Mesenchymal stem cell (in vitro differentiated cells and primary cell): ENCODE data around the gene DNAH14.
"Not testable (repeated sequence)": the region's sequence is repeated elsewhere in the genome, so short reads cannot be mapped to it uniquely, and the experiment has no call there.

Experiments
- DNase-seq: peaks from one replicate; pipeline ENCODE4 v3.0.0-alpha.2; 2013
- H2AFZ ChIP-seq: one replicate; pipeline ENCODE4 v1.6.1; 2013; ENCODE audit warnings: low read depth, mild to moderate bottlenecking, control low read depth, inconsistent platforms, low read length, moderate library complexity
- H2AK5ac ChIP-seq: 2 replicates; pipeline ENCODE4 v1.6.1; 2013; ENCODE audit warnings: low read length, moderate library complexity, mild to moderate bottlenecking, inconsistent platforms; ENCODE audit not compliant: severe bottlenecking
- H2BK120ac ChIP-seq: one replicate; pipeline ENCODE4 v1.6.1; 2013; ENCODE audit warnings: low read depth, mild to moderate bottlenecking, inconsistent platforms, low read length, moderate library complexity
- H2BK12ac ChIP-seq, 2 experiments: one replicate each; pipeline ENCODE4 v1.6.1; 2013; ENCODE audit warnings: inconsistent platforms in 2 of 2, low read length in 2 of 2, mild to moderate bottlenecking in 2 of 2, moderate library complexity in 2 of 2, control low read depth in 1 of 2
- H2BK15ac ChIP-seq: one replicate; pipeline ENCODE4 v1.6.1; 2013; ENCODE audit warnings: mild to moderate bottlenecking, low read depth, inconsistent platforms; ENCODE audit not compliant: poor library complexity, severe bottlenecking
- H2BK5ac ChIP-seq: 2 replicates; pipeline ENCODE4 v1.6.1; 2013; ENCODE audit warnings: low read depth, mild to moderate bottlenecking, low read length, control low read depth, inconsistent platforms; ENCODE audit not compliant: poor library complexity, severe bottlenecking
- H3K14ac ChIP-seq, 2 experiments: one replicate each; pipeline ENCODE4 v1.6.1; 2013; ENCODE audit warnings: inconsistent platforms in 2 of 2, low read length in 2 of 2, control low read depth in 1 of 2, mild to moderate bottlenecking in 1 of 2, moderate library complexity in 1 of 2
- H3K18ac ChIP-seq, 2 experiments: one replicate each; pipeline ENCODE4 v1.6.1; 2013; ENCODE audit warnings: inconsistent platforms in 2 of 2, low read length in 2 of 2, control low read depth in 1 of 2, low read depth in 1 of 2, mild to moderate bottlenecking in 1 of 2
- H3K23ac ChIP-seq, 2 experiments: one replicate each; pipeline ENCODE4 v1.6.1; 2013; ENCODE audit warnings: inconsistent platforms in 2 of 2, low read length in 2 of 2, mild to moderate bottlenecking in 2 of 2, moderate library complexity in 2 of 2, control low read depth in 1 of 2
- H3K27ac ChIP-seq: 2 replicates; pipeline ENCODE4 v1.5.1; 2013; ENCODE audit warnings: mild to moderate bottlenecking, moderate library complexity, low read length, control low read depth, inconsistent platforms; ENCODE audit not compliant: poor library complexity, severe bottlenecking
- H3K27me3 ChIP-seq, 2 experiments: 2 replicates each; pipeline versions ENCODE4 v1.6.1 to v1.7.0; 2013; ENCODE audit warnings: low read length in 2 of 2, mild to moderate bottlenecking in 2 of 2, moderate library complexity in 2 of 2, control low read depth in 1 of 2, inconsistent platforms in 1 of 2; ENCODE audit not compliant: control insufficient read depth in 1 of 2, insufficient read depth in 1 of 2
- H3K36me3 ChIP-seq, 2 experiments: 2 replicates each; pipeline versions ENCODE4 v1.6.1 to v1.7.0; 2013; ENCODE audit warnings: low read length in 2 of 2, control low read depth in 1 of 2, inconsistent platforms in 1 of 2, low read depth in 1 of 2, mild to moderate bottlenecking in 1 of 2; ENCODE audit not compliant: insufficient read depth in 2 of 2, control insufficient read depth in 1 of 2
- H3K4ac ChIP-seq, 2 experiments: one replicate each; pipeline ENCODE4 v1.6.1; 2013; ENCODE audit warnings: inconsistent platforms in 2 of 2, low read length in 2 of 2, mild to moderate bottlenecking in 2 of 2, moderate library complexity in 2 of 2, control low read depth in 1 of 2, low read depth in 1 of 2
- H3K4me1 ChIP-seq: 2 replicates; pipeline ENCODE4 v1.6.1; 2013; ENCODE audit warnings: low read depth, low read length, control low read depth; ENCODE audit not compliant: control insufficient read depth, insufficient read depth
- H3K4me2 ChIP-seq: 2 replicates; pipeline ENCODE4 v1.6.1; 2013; ENCODE audit warnings: low read length, mild to moderate bottlenecking, inconsistent platforms; ENCODE audit not compliant: poor library complexity, severe bottlenecking
- H3K4me3 ChIP-seq, 2 experiments: 2 replicates each; pipeline versions ENCODE4 v1.5.1 to v1.7.0; 2013; ENCODE audit warnings: low read length in 2 of 2, mild to moderate bottlenecking in 2 of 2, control low read depth in 1 of 2, low read depth in 1 of 2; ENCODE audit not compliant: insufficient read depth in 1 of 2
- H3K79me1 ChIP-seq: replicated peaks from 2 replicates; pipeline ENCODE4 v1.6.1; 2013; ENCODE audit warnings: mild to moderate bottlenecking, control low read depth, low read length, inconsistent platforms; ENCODE audit not compliant: poor library complexity, severe bottlenecking
- H3K9ac ChIP-seq: 2 replicates; pipeline ENCODE4 v1.7.0; 2013; ENCODE audit warnings: mild to moderate bottlenecking, low read length, moderate library complexity
- H3K9me3 ChIP-seq: 2 replicates; pipeline ENCODE4 v1.7.0; 2013; ENCODE audit warnings: mild to moderate bottlenecking, low read length; ENCODE audit not compliant: control insufficient read depth
- H4K8ac ChIP-seq: one replicate; pipeline ENCODE4 v1.6.1; 2013; ENCODE audit warnings: inconsistent platforms, mild to moderate bottlenecking, low read length, moderate library complexity
- H4K91ac ChIP-seq: one replicate; pipeline ENCODE4 v1.6.1; 2013; ENCODE audit warnings: mild to moderate bottlenecking, low read length, inconsistent platforms
- WGBS: methylation state at CpG from one replicate; pipeline ENCODE4 v1.1.7; 2013; ENCODE audit warnings: mixed read lengths; 5-methylcytosine and 5-hydroxymethylcytosine counted together

DNAH14 gene

GRCh38 chr1:224946349-224946691, 16.8 kb downstream of the DNAH14 start:
- H4K91ac ChIP-seq, H4K8ac ChIP-seq, H3K4me3 ChIP-seq, H3K23ac ChIP-seq, H2AK5ac ChIP-seq, H3K4me2 ChIP-seq, H2BK15ac ChIP-seq, H3K27me3 ChIP-seq, H2BK120ac ChIP-seq, H3K4me1 ChIP-seq, H3K27ac ChIP-seq, H2BK5ac ChIP-seq, H3K36me3 ChIP-seq, H3K9me3 ChIP-seq, H3K9ac ChIP-seq, H2AFZ ChIP-seq, H3K4ac ChIP-seq, H3K18ac ChIP-seq, H3K14ac ChIP-seq, H2BK12ac ChIP-seq, DNase-seq: not testable (repeated sequence)
- WGBS: 95% methylated on average over 5 of the region's 6 CpGs
- H3K79me1 ChIP-seq: peaks cover 10% of the 10 kb centered on the region

GRCh38 chr1:224957696-224958095, 28.2 kb downstream of the DNAH14 start:
- peaks cover 10% of the 10 kb centered on the region for H3K79me1 ChIP-seq
- H3K4me2 ChIP-seq: no peak overlapping the region
- WGBS: 93% methylated on average over 3 of the region's 3 CpGs
- no peak overlapping the region for H2AFZ ChIP-seq
- no peak overlapping the region for H3K4ac ChIP-seq
- H4K91ac ChIP-seq: no peak overlapping the region
- no peak overlapping the region for H3K9ac ChIP-seq
- H2BK12ac ChIP-seq: no peak overlapping the region
- no peak overlapping the region for H4K8ac ChIP-seq
- H3K27me3 ChIP-seq: no peaks in the 10 kb centered on the region
- DNase-seq: no peak
- no peak overlapping the region for H2BK5ac ChIP-seq
- no peaks in the 10 kb centered on the region for H3K4me1 ChIP-seq
- no peak overlapping the region for H3K27ac ChIP-seq
- no peak overlapping the region for H2BK15ac ChIP-seq
- no peak overlapping the region for H3K23ac ChIP-seq
- no peak overlapping the region for H3K4me3 ChIP-seq
- H3K36me3 ChIP-seq: peaks cover 4 to 26% of the 10 kb centered on the region in 2 experiments
- no peak overlapping the region for H2AK5ac ChIP-seq
- H2BK120ac ChIP-seq: no peak overlapping the region
- H3K14ac ChIP-seq: no peak overlapping the region
- peaks cover 8% of the 10 kb centered on the region for H3K9me3 ChIP-seq
- no peak overlapping the region for H3K18ac ChIP-seq

- H3K4me3 ChIP-seq: no peak overlapping the region
- no peak overlapping the region for H3K27ac ChIP-seq
- no peaks in the 10 kb centered on the region for H3K4me1 ChIP-seq
- H2BK5ac ChIP-seq: no peak overlapping the region
- no peaks in the 10 kb centered on the region for H3K27me3 ChIP-seq
- peaks cover 11% of the 10 kb centered on the region for H3K9me3 ChIP-seq
- H3K79me1 ChIP-seq: peaks cover 10% of the 10 kb centered on the region
- WGBS: 92% methylated on average over 1 of the region's 1 CpG
- no peak overlapping the region for H3K14ac ChIP-seq
- H3K23ac ChIP-seq: no peak overlapping the region
- H4K91ac ChIP-seq: no peak overlapping the region
- no peak overlapping the region for H2AFZ ChIP-seq
- no peak overlapping the region for H3K4me2 ChIP-seq
- DNase-seq: no peak
- no peak overlapping the region for H3K18ac ChIP-seq
- no peak overlapping the region for H3K4ac ChIP-seq
- H2BK12ac ChIP-seq: no peak overlapping the region
- no peak overlapping the region for H3K9ac ChIP-seq
- no peak overlapping the region for H4K8ac ChIP-seq
- H2BK120ac ChIP-seq: no peak overlapping the region
- H2BK15ac ChIP-seq: no peak overlapping the region
- no peak overlapping the region for H2AK5ac ChIP-seq
- H3K36me3 ChIP-seq: peaks cover 4 to 28% of the 10 kb centered on the region in 2 experiments
Measured at GRCh38 chr1:224958490-224958889, 29.0 kb downstream of the DNAH14 start.

GRCh38 chr1:224959115-224959514, 29.6 kb downstream of the DNAH14 start:
- Histone ChIP-seq H2BK12ac (no peak overlapping the region), H2BK120ac (no peak overlapping the region), H3K23ac (no peak overlapping the region), H3K18ac (no peak overlapping the region), H2BK15ac (no peak overlapping the region), H3K4me1 (no peaks in the 10 kb centered on the region), H3K9ac (no peak overlapping the region), H3K4me2 (no peak overlapping the region), H3K4ac (no peak overlapping the region), H2AK5ac (no peak overlapping the region), H3K79me1 (peaks cover 10% of the 10 kb centered on the region), H4K8ac (no peak overlapping the region), H3K27ac (no peak overlapping the region), H3K14ac (no peak overlapping the region), H4K91ac (no peak overlapping the region), H3K4me3 (no peak overlapping the region), H2AFZ (no peak overlapping the region), H3K9me3 (peaks cover 17% of the 10 kb centered on the region), H3K36me3 (peaks cover 4 to 32% of the 10 kb centered on the region in 2 experiments), H2BK5ac (no peak overlapping the region), H3K27me3 (no peaks in the 10 kb centered on the region)
- WGBS: no CpG with 5 or more reads among the region's 1 CpG
- DNase-seq: no peak
